GM10248 (cell line): ENCODE results near the gene TEDDM1.

Experiments used
- CTCF ChIA-PET: fragments of 300-600 bp; sonication (Branson Sonifier 250); formaldehyde crosslinking; extraction: SDS; loops from one replicate; lab custom pipeline; 2021; ENCODE audit warnings: antibody characterized with exemption; lab: Yijun Ruan, JAX
- POLR2A ChIA-PET: fragments of 350-650 bp; sonication (Branson Sonifier 250); formaldehyde crosslinking; extraction: SDS; loops from one replicate; lab custom pipeline; 2020; ENCODE audit warnings: antibody characterized with exemption; lab: Yijun Ruan, JAX
- DNase-seq: peaks from one replicate; pipeline ENCODE4 v3.0.0; 2012; ENCODE audit errors: extremely low spot score
- CTCF ChIP-seq: IDR thresholded peaks from 2 replicates; pipeline ENCODE4 v1.5.1; 2012; ENCODE audit warnings: mild to moderate bottlenecking, low read depth; ENCODE audit errors: extremely low read depth, missing control alignments, control extremely low read depth

TEDDM1 gene

GRCh38 chr1:182391028-182391361, 9.5 kb downstream of the TEDDM1 start:
- ChIA-PET POLR2A (interaction anchor here (1.5 kb wide), 1 partner anchor 36 kb away, joined by 3 read pairs; no protein-coding TSS in a partner anchor), CTCF (interaction anchor here (0.9 to 2.6 kb wide), 3 partner anchors 247 to 310 kb away, joined by 4 to 12 read pairs (median 4); no protein-coding TSS in a partner anchor)
- no peak for TF ChIP-seq CTCF
- no peak for DNase-seq

GRCh38 chr1:182389619-182390047, 10.8 kb downstream of the TEDDM1 start:
- DNase-seq: peak; percentile 22
- TF ChIP-seq CTCF: no peak
- CTCF ChIA-PET: interaction anchor here (1.0 to 2.6 kb wide), 5 partner anchors 12 to 309 kb away, joined by 3 to 12 read pairs (median 3); no protein-coding TSS in a partner anchor
- POLR2A ChIA-PET: interaction anchor here (0.7 to 1.5 kb wide), 3 partner anchors 11 to 38 kb away, joined by 3 read pairs; partner anchors contain the start of gene TEDDM1

GRCh38 chr1:182388392-182389134, 11.9 kb downstream of the TEDDM1 start:
- ChIA-PET POLR2A (no interaction called here), CTCF (interaction anchor here (0.6 to 2.6 kb wide), 3 partner anchors 11 to 245 kb away, joined by 3 to 12 read pairs (median 3); no protein-coding TSS in a partner anchor)
- no peak for DNase-seq
- no peak for TF ChIP-seq CTCF

GRCh38 chr1:182387566-182387965, 12.9 kb downstream of the TEDDM1 start:
- POLR2A ChIA-PET: interaction anchor here (0.6 to 1.4 kb wide), 4 partner anchors 9 to 314 kb away, joined by 3 to 4 read pairs (median 4); no protein-coding TSS in a partner anchor
- no peak for TF ChIP-seq CTCF
- no peak for DNase-seq
- CTCF ChIA-PET: interaction anchor here (0.6 kb wide), 1 partner anchor 208 kb away, joined by 3 read pairs; no protein-coding TSS in a partner anchor

- ChIA-PET POLR2A (interaction anchor here (0.6 to 1.4 kb wide), 3 partner anchors 10 to 313 kb away, joined by 3 to 4 read pairs (median 4); no protein-coding TSS in a partner anchor), CTCF (no interaction called here)
- TF ChIP-seq CTCF: no peak
- DNase-seq: no peak
These were observed 13.5 kb downstream of the TEDDM1 start for GRCh38 chr1:182386980-182387379.
